Stimulated activated CD8-positive, alpha-beta memory T cell treated with anti-CD3 and anti-CD28 coated beads, Interleukin-15, amount 100 ng/mL, for 4 hours (primary cell): ENCODE measurements around the gene TMEM43.

Experiments
- DNase-seq, 2 donors: peaks; one replicate each; pipeline ENCODE4 v3.0.0-alpha.2; 2020; ENCODE audit warnings: low read depth in 2 of 2

TMEM43 gene

GRCh38 chr3:14151471-14152083 is 26.7 kb downstream of the TMEM43 start:
- no peak for DNase-seq

- DNase-seq = no peak
These were observed 27.5 kb downstream of the TMEM43 start for GRCh38 chr3:14152233-14152962.

DNA sequence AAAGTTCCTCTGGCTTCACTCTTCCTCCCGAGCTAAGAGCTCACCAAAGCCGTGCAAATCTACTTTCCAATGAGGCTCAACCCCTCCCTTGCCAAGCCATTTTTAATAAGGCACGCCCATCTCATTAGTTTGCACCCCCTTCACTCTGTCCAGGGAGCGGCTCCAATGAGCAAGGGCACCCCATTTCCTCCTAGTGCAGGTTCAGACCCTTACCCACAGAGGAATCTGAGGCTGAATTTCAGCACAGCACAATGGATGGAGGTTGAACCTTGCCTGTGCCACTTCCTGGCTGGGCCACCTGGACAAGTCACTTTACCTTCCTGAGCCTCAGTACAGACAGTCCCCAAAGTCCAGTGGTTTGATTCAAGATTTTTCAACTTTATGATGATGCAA is 28.1 kb downstream of the TMEM43 start:
- no peak for DNase-seq

GRCh38 chr3:14153663-14154062 is 28.8 kb downstream of the TMEM43 start:
- no peak for DNase-seq

GRCh38 chr3:14154276-14154675 is 29.4 kb downstream of the TMEM43 start:
- no peak for DNase-seq

GRCh38 chr3:14154895-14155440 is 30.1 kb downstream of the TMEM43 start:
- DNase-seq = no peak

DNA sequence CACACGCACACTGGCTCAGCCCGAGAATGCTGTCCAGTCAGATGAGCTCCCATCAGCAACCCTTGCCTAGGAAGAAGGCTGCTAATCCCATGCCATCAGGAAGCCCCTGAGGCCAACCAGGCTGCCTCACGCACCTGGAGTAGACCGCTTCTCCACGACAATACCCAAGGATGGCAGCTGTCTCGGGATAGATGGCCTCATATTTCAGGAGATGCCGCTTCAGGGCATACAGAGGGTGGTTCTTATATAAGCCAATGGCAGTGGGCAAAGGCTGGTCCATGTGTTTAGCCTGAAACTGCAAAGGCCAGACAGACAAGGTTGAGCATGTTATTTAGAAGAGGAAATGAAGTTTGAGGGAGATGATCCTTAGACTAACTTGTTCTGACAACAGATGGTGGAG is 31.3 kb downstream of the TMEM43 start:
- DNase-seq = no peak

DNA sequence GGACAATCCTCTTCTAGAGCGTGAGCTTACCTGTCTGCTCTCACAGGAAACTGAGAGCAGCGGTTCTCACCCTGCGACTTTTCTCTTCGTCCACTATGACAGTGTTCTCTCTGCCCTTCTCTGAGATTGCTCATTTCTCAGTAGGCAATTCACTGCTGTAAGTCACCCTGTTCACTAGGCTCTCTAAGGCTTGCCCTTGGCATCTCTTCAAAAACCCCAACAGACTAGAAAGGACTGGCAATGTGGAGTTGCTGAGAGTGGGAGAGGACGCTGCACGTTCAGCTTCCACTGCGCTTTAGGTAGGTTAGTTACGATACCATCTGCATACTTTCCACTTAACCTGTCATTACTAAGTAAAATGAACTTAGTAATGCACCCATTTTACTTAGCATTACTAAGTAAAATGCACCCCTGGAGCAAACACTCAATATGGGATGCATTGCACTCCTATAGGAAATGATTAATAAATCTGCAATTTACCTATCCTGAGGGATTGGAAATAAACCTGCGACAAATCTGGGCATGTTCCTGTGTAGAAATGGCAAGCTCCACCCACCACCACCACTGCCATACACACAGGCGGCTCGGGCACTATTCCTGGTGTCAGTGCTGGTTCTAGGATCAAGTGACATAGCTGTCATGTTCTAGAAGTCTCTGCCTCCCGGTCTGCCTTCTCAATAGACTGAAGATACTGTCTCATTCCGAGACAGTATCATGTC is 32.1 kb downstream of the TMEM43 start:
- DNase-seq = no peak

DNA sequence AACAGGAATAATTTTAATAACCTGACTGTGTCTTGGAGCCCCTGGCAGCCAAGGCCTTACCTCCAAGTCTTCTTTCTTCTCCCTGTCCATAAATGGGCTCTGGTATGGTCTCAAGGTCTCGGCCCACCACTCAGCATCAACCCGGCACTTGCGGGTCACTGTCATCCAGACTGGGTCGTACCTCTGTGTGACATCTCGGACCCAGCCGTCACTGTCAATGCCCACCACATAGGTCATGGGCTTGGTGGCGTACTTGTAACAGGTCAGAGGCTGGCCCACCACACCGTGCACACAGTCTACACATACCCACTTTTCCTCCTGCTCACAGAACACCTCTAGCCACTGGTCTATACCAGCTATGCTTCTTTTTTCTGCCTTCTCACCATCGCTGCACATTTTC is 33.1 kb downstream of the TMEM43 start:
- DNase-seq = no peak

DNA sequence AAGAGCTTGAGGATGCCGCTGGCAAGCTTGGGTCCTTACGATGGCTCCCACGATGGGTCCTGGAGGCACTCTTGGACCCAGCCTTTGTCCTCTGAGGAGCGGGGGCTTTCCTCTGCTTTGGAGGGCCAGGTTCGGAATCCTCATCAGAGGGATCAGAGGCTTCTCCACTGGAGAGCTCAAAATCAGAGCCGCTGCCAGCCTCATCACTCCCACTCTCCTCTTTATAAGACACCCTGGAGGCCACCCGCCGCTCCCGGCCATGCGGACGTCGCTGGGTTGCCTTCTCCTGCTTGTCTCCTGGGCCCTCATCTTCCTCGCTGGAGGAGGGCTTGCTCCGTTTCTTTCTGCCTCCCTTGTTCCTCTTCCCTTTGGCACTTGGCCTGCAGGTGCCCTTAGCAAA is 33.5 kb downstream of the TMEM43 start:
- no peak for DNase-seq

DNA sequence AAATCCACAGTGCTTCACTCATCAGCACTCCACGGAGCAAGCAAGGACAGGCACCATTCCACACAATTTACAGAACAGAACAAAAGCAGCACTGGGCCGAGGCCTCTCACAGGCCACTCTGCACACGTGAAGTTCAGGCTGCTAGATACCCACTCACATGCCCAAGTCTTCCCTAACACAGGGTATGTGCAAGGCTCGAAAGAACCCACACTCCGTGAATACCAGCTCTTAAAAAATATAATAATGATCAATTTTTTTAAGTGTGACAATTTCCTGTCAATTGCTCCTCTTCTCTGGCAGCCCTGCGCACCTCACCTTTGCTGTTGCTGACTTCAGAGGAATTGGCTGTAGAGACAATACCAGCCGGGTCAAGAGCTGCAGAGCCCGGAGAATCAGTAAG is 34.6 kb downstream of the TMEM43 start:
- DNase-seq = no peak

DNA sequence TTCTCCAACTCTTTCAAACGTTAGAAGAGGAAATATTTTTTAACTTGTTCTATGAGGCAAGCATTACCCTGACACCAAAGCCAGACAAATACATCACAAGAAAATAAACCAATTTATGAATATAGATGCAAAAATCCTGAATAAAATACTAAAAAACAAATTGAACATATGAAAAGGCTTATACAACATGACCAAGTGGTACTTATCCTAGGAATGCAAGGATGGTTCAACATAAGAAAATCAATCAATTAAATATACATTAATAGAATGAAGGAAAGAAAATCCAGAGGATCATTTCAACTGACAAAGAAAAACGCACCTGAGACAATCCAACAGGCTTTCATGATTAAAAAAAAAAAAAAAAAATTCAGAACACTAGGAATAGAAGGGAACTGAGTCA is 36.4 kb downstream of the TMEM43 start:
- no peak for DNase-seq

- DNase-seq = no peak
These were observed 37.3 kb downstream of the TMEM43 start for GRCh38 chr3:14162178-14162577.

DNA sequence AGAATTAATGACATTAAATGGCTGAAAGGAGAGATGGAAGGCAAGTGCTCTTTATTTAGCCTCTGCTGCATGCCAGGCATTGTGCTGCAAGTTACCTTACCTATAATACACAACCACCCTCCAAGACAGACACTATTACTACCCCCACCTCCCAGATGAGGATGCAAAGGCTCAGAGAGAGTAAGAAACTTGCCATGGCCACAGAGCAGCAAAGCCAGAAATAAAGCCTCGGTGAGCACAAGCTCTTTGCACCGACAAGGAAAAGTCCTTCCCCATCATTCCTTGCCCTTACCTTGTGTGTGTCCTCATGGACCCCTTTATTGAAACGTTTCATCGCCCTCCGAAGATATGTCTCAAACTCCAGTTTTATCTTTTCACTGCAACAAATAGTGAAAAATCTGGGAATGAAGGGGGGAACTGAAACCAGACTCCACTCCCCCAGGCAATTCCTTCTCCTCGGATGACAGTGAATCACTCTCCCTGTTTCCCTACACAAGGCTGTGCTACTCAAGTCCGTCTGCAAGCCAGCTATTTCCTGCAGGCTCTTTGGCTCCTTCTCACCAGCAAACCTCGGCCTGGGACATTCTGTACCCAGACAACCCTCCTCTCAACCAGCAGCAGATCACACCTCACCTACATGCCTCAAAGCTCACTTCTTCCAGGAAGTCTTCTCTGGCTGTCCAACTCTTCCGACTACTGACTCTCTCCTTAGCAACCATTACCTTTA is 42.2 kb downstream of the TMEM43 start:
- no peak for DNase-seq

GRCh38 chr3:14169435-14169834 is 44.6 kb downstream of the TMEM43 start:
- DNase-seq = no peak

GRCh38 chr3:14169871-14170270 is 45.0 kb downstream of the TMEM43 start:
- DNase-seq = no peak

DNA sequence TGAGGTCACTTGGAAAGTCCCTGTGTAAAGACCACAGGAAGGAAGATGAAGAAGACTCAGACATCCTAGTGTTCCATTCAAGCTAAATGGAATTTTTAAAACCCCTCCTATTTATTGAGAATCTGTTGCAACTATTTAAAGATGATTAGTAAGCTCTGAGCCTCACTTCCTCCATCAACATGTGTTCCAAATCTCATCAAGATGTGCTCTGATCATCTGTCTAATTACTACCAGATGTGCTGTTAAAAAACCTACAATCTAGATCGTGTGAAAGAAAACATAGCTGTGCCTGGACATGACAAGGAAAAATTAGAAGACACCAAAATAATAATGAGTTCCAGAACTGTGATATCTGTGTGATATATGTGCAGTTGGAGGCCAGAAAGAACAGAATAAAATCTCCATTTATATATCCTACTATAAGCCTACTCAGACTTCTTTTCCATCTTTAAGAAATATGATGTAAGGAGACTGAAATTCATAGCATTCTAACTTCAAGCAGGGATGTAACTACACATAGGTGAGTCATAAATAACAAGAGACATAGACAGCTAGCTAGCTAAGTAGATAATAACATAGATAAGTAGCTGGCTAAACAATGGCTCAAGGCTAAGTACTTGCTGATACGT is 45.8 kb downstream of the TMEM43 start:
- no peak for DNase-seq

DNA sequence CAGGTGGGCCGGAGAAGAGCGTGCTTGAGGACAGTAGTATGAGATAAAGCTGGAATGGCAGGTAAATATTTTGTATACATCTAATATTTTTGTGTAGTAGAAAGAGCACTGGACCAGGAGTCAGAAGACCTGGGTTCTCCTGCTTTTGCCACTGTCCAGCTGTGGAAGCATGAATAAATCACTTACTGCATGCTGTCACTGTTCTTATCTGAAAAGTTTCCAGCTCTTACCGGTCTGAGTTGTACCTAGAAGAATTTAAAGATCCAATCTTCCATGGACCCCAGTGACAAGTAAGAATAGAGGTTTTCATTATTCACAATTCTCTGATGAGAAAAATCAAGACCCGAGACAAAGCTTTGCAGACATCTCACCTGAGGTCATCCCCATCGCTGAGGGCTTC is 47.6 kb downstream of the TMEM43 start:
- no peak for DNase-seq

DNA sequence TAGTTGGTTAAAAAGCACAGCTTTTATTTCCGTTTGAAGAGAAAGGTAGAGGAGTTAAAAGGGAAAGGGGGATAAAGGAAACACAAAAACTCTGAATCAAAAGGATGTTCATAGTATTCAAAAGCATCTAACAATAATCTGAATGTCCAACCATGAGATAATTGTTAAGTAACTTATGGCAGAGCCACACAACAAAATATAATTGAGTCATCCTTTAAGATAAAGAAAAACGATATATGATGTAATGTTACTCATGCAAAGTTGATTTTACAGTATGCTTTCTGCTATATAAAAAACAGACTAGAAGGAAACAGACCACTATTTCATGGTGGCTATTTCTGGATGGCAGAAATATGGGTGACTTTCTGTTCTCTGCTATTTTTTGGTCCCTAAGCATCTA is 49.6 kb downstream of the TMEM43 start:
- no peak for DNase-seq

GRCh38 chr3:14175383-14176037 is 50.7 kb downstream of the TMEM43 start:
- DNase-seq = peak in 1 of 2 donors; percentile 7

GRCh38 chr3:14177580-14178246 is 52.9 kb downstream of the TMEM43 start:
- DNase-seq = no peak
